GM10248 (cell line): ENCODE measurements around the gene BUD23.

Experiments used
- CTCF ChIA-PET: fragments of 300-600 bp; sonication (Branson Sonifier 250); formaldehyde crosslinking; extraction: SDS; loops from one replicate; lab custom pipeline; 2021; ENCODE audit warnings: antibody characterized with exemption; lab: Yijun Ruan, JAX
- POLR2A ChIA-PET: fragments of 350-650 bp; sonication (Branson Sonifier 250); formaldehyde crosslinking; extraction: SDS; loops from one replicate; lab custom pipeline; 2020; ENCODE audit warnings: antibody characterized with exemption; lab: Yijun Ruan, JAX
- DNase-seq: peaks from one replicate; pipeline ENCODE4 v3.0.0; 2012; ENCODE audit errors: extremely low spot score
- CTCF ChIP-seq: IDR thresholded peaks from 2 replicates; pipeline ENCODE4 v1.5.1; 2012; ENCODE audit warnings: mild to moderate bottlenecking, low read depth; ENCODE audit errors: extremely low read depth, missing control alignments, control extremely low read depth

Gene BUD23

GRCh38 chr7:73644688-73645286, 38.6 kb upstream of the BUD23 start:
- no peak for DNase-seq
- CTCF ChIA-PET, result interaction anchor here (3.7 kb wide), 1 partner anchor 38 kb away, joined by 11 read pairs; no protein-coding TSS in a partner anchor
- POLR2A ChIA-PET, result no interaction called here
- TF ChIP-seq CTCF, result no peak

- no peak for DNase-seq
- no peak for TF ChIP-seq CTCF
- ChIA-PET CTCF (interaction anchor here (1.1 to 3.7 kb wide), 2 partner anchors 39 to 53 kb away, joined by 3 to 11 read pairs; no protein-coding TSS in a partner anchor), POLR2A (no interaction called here)
Observed at GRCh38 chr7:73645643-73646174, 37.7 kb upstream of the BUD23 start.

GRCh38 chr7:73646785-73647724, 36.3 kb upstream of the BUD23 start:
- CTCF ChIA-PET, result interaction anchor here (1.4 to 3.7 kb wide), 2 partner anchors 9 to 40 kb away, joined by 3 to 11 read pairs; no protein-coding TSS in a partner anchor

GRCh38 chr7:73647725-73648592, 35.4 kb upstream of the BUD23 start:
- ChIA-PET CTCF (no interaction called here), POLR2A (no interaction called here)
- DNase-seq, result no peak
- no peak for TF ChIP-seq CTCF

More at GRCh38 chr7:73646785-73647724, 36.3 kb upstream of the BUD23 start:
- TF ChIP-seq CTCF, result no peak
- no peak for DNase-seq
- POLR2A ChIA-PET, result no interaction called here

GRCh38 chr7:73648593-73649332, 34.6 kb upstream of the BUD23 start:
- no peak for TF ChIP-seq CTCF
- ChIA-PET POLR2A (no interaction called here), CTCF (no interaction called here)
- no peak for DNase-seq
